Right lobe of liver (tissue), 6 donors: ENCODE measurements around the gene PGBD5. TPM values are rescaled to one million over a fixed set of nuclear protein-coding genes. Genes with fewer than 3 reads are reported as not detected.
A peak's percentile ranks its signal among the peaks of the same experiment; 100 is the strongest.

Source experiments
- ATAC-seq, 4 donors: fragments of 200-7000 bp; cut with Tn5 transposase; one replicate each; pipeline ENCODE4 v1.9.1; 2020; ENCODE audit warnings: mild to moderate bottlenecking in 4 of 4, moderate library complexity in 4 of 4
- DNase-seq, 3 donors: peaks; one replicate each; pipeline ENCODE4 v3.0.0-alpha.2; 2020
- H3K27ac ChIP-seq, 3 donors: fragments of 200-600 bp; one replicate each; pipeline ENCODE4 v1.8.0; 2022
- H3K27me3 ChIP-seq, 2 donors: fragments of 200-600 bp; one replicate each; pipeline ENCODE4 v1.8.0; 2022
- H3K36me3 ChIP-seq, 4 donors: fragments of 200-600 bp; sonication (generic) in 1 of 4; one replicate each; pipeline versions ENCODE4 v1.5.1 to v1.8.0; 2017 to 2022; ENCODE audit warnings: control low read depth in 1 of 4
- H3K4me1 ChIP-seq, 4 donors: fragments of 200-600 bp; sonication (generic) in 1 of 4; one replicate each; pipeline versions ENCODE4 v1.5.1 to v1.8.0; 2017 to 2022; ENCODE audit warnings: control low read depth in 1 of 4
- H3K4me3 ChIP-seq, 3 donors: fragments of 200-600 bp; one replicate each; pipeline ENCODE4 v1.8.0; 2022
- H3K9me3 ChIP-seq, 4 donors: fragments of 200-600 bp; sonication (generic) in 1 of 4; one replicate each; pipeline versions ENCODE4 v1.5.1 to v1.8.0; 2017 to 2022; ENCODE audit warnings: control low read depth in 1 of 4
- CTCF ChIP-seq, 4 donors: fragments of 200-600 bp in 3 of 4; fragments of 450-650 bp in 1 of 4; IDR thresholded peaks; one replicate each; pipeline versions ENCODE4 v1.5.1 to v1.8.0; 2016 to 2022; ENCODE audit warnings: antibody characterized with exemption in 4 of 4, mild to moderate bottlenecking in 2 of 4
- POLR2A ChIP-seq: fragments of 450-650 bp; IDR thresholded peaks from one replicate; pipeline ENCODE4 v1.6.1; 2017; ENCODE audit warnings: antibody characterized with exemption, mild to moderate bottlenecking
- WGBS: methylation state at CpG from one replicate; pipeline ENCODE4 v1.1.6; 2018; ENCODE audit warnings: low coverage, low lambda C conversion rate; ENCODE audit not compliant: insufficient coverage; ENCODE audit errors: missing lambda C conversion rate; 5-methylcytosine and 5-hydroxymethylcytosine counted together
- intact Hi-C, 2 donors: fragments of 100-400 bp; cut with DNase I; formaldehyde crosslinking; loops; one replicate each; pipeline versions ENCODE4 v1.11.2 to v1.14.1; 2022
- total RNA-seq, 6 experiments: library from RNA; depleted of rRNA in 2 of 6; stranded (reverse); fragments of >200 nt in 2 of 6; fragmentation: NEBNext Ultra II Directional in 3 of 6; extraction: Animal tissue kit (Norgen Biotek cat#: 25700) in 3 of 6; gene quantifications; one replicate each; pipeline versions ENCODE4 v1.1.0 to v1.2.4, GENCODE V29; 2016 to 2023
- donor health status: DM: no; HTN: yes; CAD: no.
- donor health status: DM: no; HTN: no; CAD: no.
- donor health status: DM: no; HTN: no; CAD: no.
- donor health status: DM: no; HTN: yes; CAD: no.
- donor health status: DM: no; HTN: yes; CAD: no.

The PGBD5 gene
- total RNA-seq, 6 experiments from 2014 or later, result 0.80 to 6.4 (median 2.4) TPM

GRCh38 chr1:230345139-230345885 lies 80.8 kb downstream of the PGBD5 start:
- WGBS, result 52% methylated on average over 5 of the region's 7 CpGs
- no peaks in the 10 kb centered on the region for H3K36me3 ChIP-seq
- no peaks in the 10 kb centered on the region for H3K27me3 ChIP-seq
- no peak overlapping the region for H3K27ac ChIP-seq
- TF ChIP-seq CTCF (IDR thresholded peaks at IDR 0.05) (no peak), POLR2A (no peak)
- H3K4me3 ChIP-seq, result no peak overlapping the region
- DNase-seq, result peak in 1 of 3 donors; percentile 59
- H3K9me3 ChIP-seq, result no peaks in the 10 kb centered on the region
- peak in 3 of 4 donors; percentile 40 to 67 (median 45) for ATAC-seq
- intact Hi-C loops, result no loop called here
- H3K4me1 ChIP-seq, result peaks cover 0 to 24% (median 7%) of the 10 kb centered on the region in 4 donors

- Histone ChIP-seq H3K27me3 (no peaks in the 10 kb centered on the region), H3K27ac (no peak overlapping the region), H3K36me3 (no peaks in the 10 kb centered on the region), H3K4me3 (no peak overlapping the region), H3K4me1 (peaks cover 0 to 25% (median 8%) of the 10 kb centered on the region in 4 donors), H3K9me3 (no peaks in the 10 kb centered on the region)
- no peak for DNase-seq
- intact Hi-C loops, result no loop called here
- TF ChIP-seq POLR2A (no peak), CTCF (IDR thresholded peaks at IDR 0.05) (no peak)
- 100% methylated on average over 1 of the region's 2 CpGs for WGBS
- ATAC-seq, result no peak
Measured at GRCh38 chr1:230342699-230343098, 83.4 kb downstream of the PGBD5 start.

GRCh38 chr1:230342019-230342418 lies 84.1 kb downstream of the PGBD5 start:
- H3K4me3 ChIP-seq, result no peak overlapping the region
- WGBS, result 58% methylated on average over 3 of the region's 3 CpGs
- peaks cover 0 to 25% (median 8%) of the 10 kb centered on the region in 4 donors for H3K4me1 ChIP-seq
- no peaks in the 10 kb centered on the region for H3K27me3 ChIP-seq
- no peak for DNase-seq
- no peak for ATAC-seq
- TF ChIP-seq CTCF (IDR thresholded peaks at IDR 0.05) (no peak), POLR2A (no peak)
- no peak overlapping the region for H3K27ac ChIP-seq
- no peaks in the 10 kb centered on the region for H3K9me3 ChIP-seq
- H3K36me3 ChIP-seq, result no peaks in the 10 kb centered on the region
- intact Hi-C loops, result no loop called here

- DNase-seq (no peak), ATAC-seq (peak; percentile 25 to 71 (median 43))
- Histone ChIP-seq H3K36me3 (no peaks in the 10 kb centered on the region), H3K4me3 (no peak overlapping the region), H3K27me3 (no peaks in the 10 kb centered on the region), H3K4me1 (peaks cover 0 to 25% (median 8%) of the 10 kb centered on the region in 4 donors), H3K27ac (no peak overlapping the region), H3K9me3 (no peaks in the 10 kb centered on the region)
- TF ChIP-seq POLR2A (no peak), CTCF (IDR thresholded peaks at IDR 0.05) (no peak)
- intact Hi-C loops, result no loop called here
- 44% methylated on average over 3 of the region's 3 CpGs for WGBS
Measured at GRCh38 chr1:230341162-230341546, 85.0 kb downstream of the PGBD5 start.
